ENCODE data around the gene SPATA9. TPM values are rescaled to one million over a fixed set of nuclear protein-coding genes. Genes with fewer than 3 reads are reported as not detected.

The SPATA9 gene
- total and polyA plus RNA-seq, 9 of the 15 experiments (the other 6 are each of a cell fraction or from before 2014, with no cell fraction given), result 0.16 to 5.5 (median 0.39) TPM; not detected in 3

DNA sequence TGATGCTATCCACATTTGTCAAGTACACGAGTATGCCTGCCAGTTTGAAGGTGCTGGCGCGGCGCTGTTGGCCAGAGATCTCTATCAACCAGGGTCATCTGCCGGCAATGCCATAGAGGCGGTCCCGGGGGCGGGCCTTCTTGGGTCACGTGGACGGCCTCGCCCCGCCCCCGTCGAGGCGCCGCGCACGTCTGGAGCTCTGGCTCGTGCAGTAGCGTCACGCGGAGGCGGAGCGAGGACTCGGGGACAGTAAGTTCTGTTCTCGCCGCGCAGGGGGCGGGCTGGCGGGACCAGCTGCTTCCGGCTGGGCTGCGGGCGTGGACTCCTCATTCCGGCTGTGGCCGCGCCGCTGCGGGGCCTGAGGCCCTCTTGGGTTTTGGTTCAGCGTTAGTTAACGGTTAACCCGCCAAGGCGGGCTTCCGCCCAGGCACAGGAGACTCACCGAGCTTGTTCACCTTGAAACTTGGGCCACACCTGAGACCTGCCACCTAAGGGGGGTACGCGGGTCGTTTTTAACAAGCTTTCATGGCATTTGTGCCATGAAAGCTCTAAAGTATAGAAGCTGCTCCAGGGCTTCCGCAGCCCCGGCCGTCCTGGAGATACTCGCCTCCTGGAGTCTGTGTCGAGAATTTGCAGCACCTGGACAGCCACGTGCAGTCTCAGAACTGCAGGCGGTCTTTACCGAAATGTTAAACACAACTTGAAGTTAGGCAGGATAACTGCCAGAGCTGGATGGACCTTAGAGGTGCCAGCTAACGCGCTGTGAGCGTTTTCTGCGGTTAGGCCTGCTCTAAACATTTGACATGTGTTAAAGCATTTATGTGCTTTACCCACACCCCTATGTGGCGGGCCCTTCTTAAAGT, 36.0 kb downstream of the SPATA9 start, which contains the start of gene RFESD (continued):
- TF ChIP-seq ELF2 (CRISPR knock-in tag; IDR thresholded peaks at IDR 0.05) (no peak), KLF13 (tag; IDR thresholded peaks at IDR 0.05; ENCODE audit: borderline replicate concordance, low read depth) (0 out of 2 replicates have a peak, but pooled peaks have one; percentile 45), PTTG1 (tag; IDR thresholded peaks at IDR 0.05; ENCODE audit: low read depth) (no peak), FOXM1 (IDR thresholded peaks at IDR 0.05; ENCODE audit: low read depth) (0 out of 2 replicates have a peak, but pooled peaks have one; percentile 6), FOXM1 (CRISPR knock-in tag; IDR thresholded peaks at IDR 0.05; ENCODE audit: low read depth) (no peak), HLTF (IDR thresholded peaks at IDR 0.05) (no peak), MEF2A (IDR thresholded peaks at IDR 0.05; ENCODE audit: control insufficient read depth, low read depth, low read length) (no peak), STAT5A (IDR thresholded peaks at IDR 0.05; ENCODE audit: borderline replicate concordance, low read length) (no peak), ZNF407 (IDR thresholded peaks at IDR 0.05; ENCODE audit: low read depth) (no peak)
- TF ChIP-seq, protein P1, sequence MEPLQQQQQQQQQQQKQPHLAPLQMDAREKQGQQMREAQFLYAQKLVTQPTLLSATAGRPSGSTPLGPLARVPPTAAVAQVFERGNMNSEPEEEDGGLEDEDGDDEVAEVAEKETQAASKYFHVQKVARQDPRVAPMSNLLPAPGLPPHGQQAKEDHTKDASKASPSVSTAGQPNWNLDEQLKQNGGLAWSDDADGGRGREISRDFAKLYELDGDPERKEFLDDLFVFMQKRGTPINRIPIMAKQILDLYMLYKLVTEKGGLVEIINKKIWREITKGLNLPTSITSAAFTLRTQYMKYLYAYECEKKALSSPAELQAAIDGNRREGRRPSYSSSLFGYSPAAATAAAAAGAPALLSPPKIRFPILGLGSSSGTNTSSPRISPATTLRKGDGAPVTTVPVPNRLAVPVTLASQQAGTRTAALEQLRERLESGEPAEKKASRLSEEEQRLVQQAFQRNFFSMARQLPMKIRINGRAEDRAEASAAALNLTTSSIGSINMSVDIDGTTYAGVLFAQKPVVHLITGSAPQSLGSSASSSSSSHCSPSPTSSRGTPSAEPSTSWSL (CRISPR knock-in tag; IDR thresholded peaks at IDR 0.05; ENCODE audit: borderline replicate concordance), result no peak
- TF ChIP-seq, protein P2, sequence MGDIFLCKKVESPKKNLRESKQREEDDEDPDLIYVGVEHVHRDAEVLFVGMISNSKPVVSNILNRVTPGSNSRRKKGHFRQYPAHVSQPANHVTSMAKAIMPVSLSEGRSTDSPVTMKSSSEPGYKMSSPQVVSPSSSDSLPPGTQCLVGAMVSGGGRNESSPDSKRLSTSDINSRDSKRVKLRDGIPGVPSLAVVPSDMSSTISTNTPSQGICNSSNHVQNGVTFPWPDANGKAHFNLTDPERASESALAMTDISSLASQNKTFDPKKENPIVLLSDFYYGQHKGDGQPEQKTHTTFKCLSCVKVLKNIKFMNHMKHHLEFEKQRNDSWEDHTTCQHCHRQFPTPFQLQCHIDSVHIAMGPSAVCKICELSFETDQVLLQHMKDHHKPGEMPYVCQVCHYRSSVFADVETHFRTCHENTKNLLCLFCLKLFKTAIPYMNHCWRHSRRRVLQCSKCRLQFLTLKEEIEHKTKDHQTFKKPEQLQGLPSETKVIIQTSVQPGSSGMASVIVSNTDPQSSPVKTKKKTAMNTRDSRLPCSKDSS (IDR thresholded peaks at IDR 0.05; ENCODE audit: low read depth, partially characterized antibody), result no peak
